ENCODE measurements around the gene SLAMF8. TPM values are rescaled to one million over a fixed set of nuclear protein-coding genes. Genes with fewer than 3 reads are reported as not detected.

SLAMF8 gene
- total and polyA plus RNA-seq, 2 experiments from 2014 or later, result not detected

DNA sequence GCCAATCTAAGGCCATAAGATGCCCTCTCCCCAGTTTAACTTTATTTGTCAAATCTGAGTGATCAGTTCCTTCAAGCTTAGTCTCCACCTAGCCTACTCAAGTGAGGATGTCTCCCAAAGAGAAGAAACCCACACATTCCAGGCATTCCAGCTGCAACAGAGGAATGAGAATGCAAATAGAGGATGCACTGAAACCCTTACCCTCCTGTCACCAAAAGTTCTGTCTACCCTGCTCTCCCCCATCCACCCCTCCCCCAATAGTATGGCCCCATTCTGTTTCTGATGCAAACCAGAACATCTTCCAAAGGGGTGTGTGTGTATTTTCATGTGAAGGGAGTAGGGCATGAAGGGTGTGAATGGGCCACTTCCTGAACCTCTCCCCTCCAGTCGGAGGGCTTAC is 42.9 kb upstream of the SLAMF8 start:
- Histone ChIP-seq H3K4me1 (ENCODE audit: low read depth) (no peaks in the 10 kb centered on the region), H3K36me3 (no peaks in the 10 kb centered on the region), H3K27me3 (no peaks in the 10 kb centered on the region), H3K27ac (no peak overlapping the region), H3K4me3 (no peak overlapping the region), H3K9me3 (ENCODE audit: low read depth) (no peaks in the 10 kb centered on the region)
- peak in 1 of 2 donors; percentile 25 for DNase-seq (ENCODE audit: low read depth in 1 of 2, low spot score in 1 of 2)
- TF ChIP-seq, protein P1, sequence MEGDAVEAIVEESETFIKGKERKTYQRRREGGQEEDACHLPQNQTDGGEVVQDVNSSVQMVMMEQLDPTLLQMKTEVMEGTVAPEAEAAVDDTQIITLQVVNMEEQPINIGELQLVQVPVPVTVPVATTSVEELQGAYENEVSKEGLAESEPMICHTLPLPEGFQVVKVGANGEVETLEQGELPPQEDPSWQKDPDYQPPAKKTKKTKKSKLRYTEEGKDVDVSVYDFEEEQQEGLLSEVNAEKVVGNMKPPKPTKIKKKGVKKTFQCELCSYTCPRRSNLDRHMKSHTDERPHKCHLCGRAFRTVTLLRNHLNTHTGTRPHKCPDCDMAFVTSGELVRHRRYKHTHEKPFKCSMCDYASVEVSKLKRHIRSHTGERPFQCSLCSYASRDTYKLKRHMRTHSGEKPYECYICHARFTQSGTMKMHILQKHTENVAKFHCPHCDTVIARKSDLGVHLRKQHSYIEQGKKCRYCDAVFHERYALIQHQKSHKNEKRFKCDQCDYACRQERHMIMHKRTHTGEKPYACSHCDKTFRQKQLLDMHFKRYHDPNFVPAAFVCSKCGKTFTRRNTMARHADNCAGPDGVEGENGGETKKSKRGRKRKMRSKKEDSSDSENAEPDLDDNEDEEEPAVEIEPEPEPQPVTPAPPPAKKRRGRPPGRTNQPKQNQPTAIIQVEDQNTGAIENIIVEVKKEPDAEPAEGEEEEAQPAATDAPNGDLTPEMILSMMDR (IDR thresholded peaks at IDR 0.05; ENCODE audit: low read depth, low read length), result no peak

DNA sequence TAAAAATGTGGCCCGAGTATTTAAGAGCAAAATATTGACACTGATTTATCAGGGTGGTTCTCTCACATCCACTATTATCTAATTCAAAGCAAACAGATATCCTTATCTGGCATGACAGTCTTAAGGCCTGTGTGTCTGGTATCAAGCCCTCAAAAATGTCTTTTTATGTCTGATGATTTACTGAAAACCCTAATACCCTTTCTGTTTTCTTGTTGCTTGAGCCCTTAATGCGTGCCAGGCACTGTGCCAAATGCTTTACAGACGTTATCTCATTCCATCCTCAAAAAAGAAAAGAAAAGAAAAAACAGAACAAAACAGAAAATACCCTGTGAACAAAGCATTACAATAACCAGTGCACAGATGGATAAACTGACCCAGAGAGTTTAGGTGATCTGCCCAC is 40.2 kb upstream of the SLAMF8 start:
- TF ChIP-seq, protein P1 (IDR thresholded peaks at IDR 0.05; ENCODE audit: low read depth, low read length), result no peak
- Histone ChIP-seq H3K27ac (no peak overlapping the region), H3K36me3 (no peaks in the 10 kb centered on the region), H3K4me1 (ENCODE audit: low read depth) (no peaks in the 10 kb centered on the region), H3K27me3 (no peaks in the 10 kb centered on the region), H3K9me3 (ENCODE audit: low read depth) (no peaks in the 10 kb centered on the region), H3K4me3 (no peak overlapping the region)
- peak in 1 of 2 donors; percentile 45 for DNase-seq (ENCODE audit: low read depth in 1 of 2, low spot score in 1 of 2)

DNA sequence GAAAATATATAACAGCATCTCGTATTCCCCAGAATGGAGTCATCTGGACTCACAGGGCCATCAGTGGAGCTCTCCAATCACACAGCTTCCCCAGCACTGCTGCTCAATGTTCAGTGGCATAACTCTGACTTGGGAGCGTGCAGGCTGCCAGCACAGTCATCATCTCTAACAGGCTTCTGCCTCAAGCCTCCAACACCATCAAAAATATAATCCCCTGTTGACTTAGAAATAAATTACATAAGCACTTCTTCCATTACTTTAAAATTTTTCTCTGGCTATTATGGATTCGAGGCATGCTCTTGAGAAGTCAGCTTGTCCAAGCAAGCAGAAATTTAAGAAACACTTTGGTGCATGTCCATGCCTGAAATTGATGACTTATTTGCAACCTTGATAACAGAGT is 39.7 kb upstream of the SLAMF8 start:
- peak in 1 of 2 donors; percentile 50 for DNase-seq (ENCODE audit: low read depth in 1 of 2, low spot score in 1 of 2)
- no peaks in the 10 kb centered on the region for H3K4me1 ChIP-seq (ENCODE audit: low read depth)
- H3K9me3 ChIP-seq (ENCODE audit: low read depth), result no peaks in the 10 kb centered on the region
- no peaks in the 10 kb centered on the region for H3K27me3 ChIP-seq
- H3K36me3 ChIP-seq, result no peaks in the 10 kb centered on the region
- TF ChIP-seq, protein P1 (IDR thresholded peaks at IDR 0.05; ENCODE audit: low read depth, low read length), result no peak
- H3K4me3 ChIP-seq, result no peak overlapping the region
- H3K27ac ChIP-seq, result no peak overlapping the region

DNA sequence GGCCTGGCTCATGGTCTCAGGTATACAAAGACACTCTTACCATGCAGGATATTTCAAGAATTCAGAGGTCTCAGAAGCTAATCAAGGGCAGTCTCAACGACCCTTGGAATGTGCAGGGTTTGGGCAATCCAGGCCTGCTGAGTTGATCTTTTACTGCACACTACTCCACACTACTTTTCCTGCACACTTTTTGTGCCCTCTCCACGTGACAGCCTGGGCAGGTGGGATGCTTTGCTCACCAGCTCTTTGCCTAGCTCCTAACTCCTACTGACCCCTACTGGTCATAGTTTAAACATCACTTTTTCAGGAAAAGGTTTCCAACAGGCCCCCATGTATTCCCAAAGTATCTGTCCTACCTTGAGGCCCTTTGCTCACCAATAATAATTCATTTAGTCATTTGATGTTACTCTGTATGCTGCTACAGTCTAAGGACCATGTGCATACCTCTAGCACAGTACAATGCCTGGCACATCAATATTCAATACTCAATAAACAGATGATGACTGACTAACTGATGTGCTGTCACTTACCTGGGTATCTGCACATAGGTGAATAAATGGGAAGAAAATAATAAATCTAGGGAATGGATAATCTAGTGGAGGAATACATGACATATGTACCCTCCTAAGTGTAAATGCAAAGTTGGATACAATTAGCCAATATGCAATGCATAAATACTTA is 36.3 kb upstream of the SLAMF8 start:
- H3K9me3 ChIP-seq (ENCODE audit: low read depth), result no peaks in the 10 kb centered on the region
- H3K27me3 ChIP-seq, result no peaks in the 10 kb centered on the region
- no peak overlapping the region for H3K4me3 ChIP-seq
- DNase-seq (ENCODE audit: low read depth in 1 of 2, low spot score in 1 of 2), result peak; percentile 49 to 59
- TF ChIP-seq, protein P1 (IDR thresholded peaks at IDR 0.05; ENCODE audit: low read depth, low read length), result peak; percentile 67
- H3K27ac ChIP-seq, result no peak overlapping the region
- no peaks in the 10 kb centered on the region for H3K36me3 ChIP-seq
- H3K4me1 ChIP-seq (ENCODE audit: low read depth), result no peaks in the 10 kb centered on the region

DNA sequence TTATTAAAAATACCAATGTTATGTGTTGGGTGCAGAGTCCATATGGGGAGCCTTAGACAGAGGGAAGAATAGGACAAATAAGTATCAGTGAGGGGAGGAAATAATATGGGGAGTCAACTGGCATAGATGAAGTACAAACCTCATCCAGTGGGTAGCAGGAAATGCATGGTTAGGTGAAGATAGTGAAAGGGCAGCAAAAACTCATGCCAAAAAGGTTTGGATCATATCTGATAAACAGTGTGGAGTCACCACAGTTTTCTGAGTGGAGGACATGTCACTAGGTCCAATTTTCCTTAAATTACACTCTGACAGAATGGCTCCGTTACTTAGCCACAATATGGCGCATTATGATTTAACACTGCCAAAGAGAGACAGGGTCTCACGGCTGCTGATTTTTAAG is 35.6 kb upstream of the SLAMF8 start:
- H3K4me3 ChIP-seq, result no peak overlapping the region
- H3K27me3 ChIP-seq, result no peaks in the 10 kb centered on the region
- H3K36me3 ChIP-seq, result no peaks in the 10 kb centered on the region
- no peak for DNase-seq (ENCODE audit: low read depth in 1 of 2, low spot score in 1 of 2)
- H3K9me3 ChIP-seq (ENCODE audit: low read depth), result no peaks in the 10 kb centered on the region
- TF ChIP-seq, protein P1 (IDR thresholded peaks at IDR 0.05; ENCODE audit: low read depth, low read length), result no peak
- H3K27ac ChIP-seq, result no peak overlapping the region
- no peaks in the 10 kb centered on the region for H3K4me1 ChIP-seq (ENCODE audit: low read depth)

Data from cardiac muscle cell (in vitro differentiated cells and primary cell).